ENCODE measurements around the gene CYFIP1. TPM values are rescaled to one million over a fixed set of nuclear protein-coding genes. Genes with fewer than 3 reads are reported as not detected.

CYFIP1 gene
- total and polyA plus RNA-seq, 2 of the 13 experiments (the other 11 are each of a cell fraction or from before 2014, with no cell fraction given), result 38.1 to 58.3 TPM

- Histone ChIP-seq H3K36me3 (replicated peaks in 1 of 2; ENCODE audit: control insufficient read depth in 1 of 2, insufficient read depth in 2 of 2, low read length in 2 of 2) (peaks cover 17 to 52% of the 10 kb centered on the region in 2 experiments; a peak in 4 of 5 replicates), H3K4me1 (ENCODE audit: insufficient read depth, low read length) (0 out of 2 replicates have a peak, but pooled peaks cover 7% of the 10 kb centered on the region), H3K4me2 (ENCODE audit: low read depth, low read length) (no peak overlapping the region), H3K9ac (ENCODE audit: insufficient read depth, low read depth, low read length) (no peak overlapping the region), H3K27ac (ENCODE audit: extremely low read length, insufficient read depth, low read length) (no peak overlapping the region), H3K4me3 (replicated peaks in 1 of 3; ENCODE audit: insufficient read depth in 1 of 3, low read depth in 2 of 3, low read length in 3 of 3) (no peak overlapping the region), H3K9me3 (ENCODE audit: low read length) (no peaks in the 10 kb centered on the region), H2AFZ (ENCODE audit: low read length) (no peak overlapping the region), H3K27me3 (ENCODE audit: control insufficient read depth in 1 of 2, insufficient read depth in 2 of 2, low read length in 2 of 2) (no peaks in the 10 kb centered on the region), H3K79me2 (ENCODE audit: insufficient read depth, low read length) (peaks cover under 1% of the 10 kb centered on the region), H4K20me1 (ENCODE audit: insufficient read depth, low read length) (0 out of 2 replicates have a peak, but pooled peaks cover 4% of the 10 kb centered on the region)
- FAIRE-seq (no peak), ATAC-seq (no peak), DNase-seq (ENCODE audit: low spot score) (no peak)
- BruUV-seq (replicated peaks), result no TSS peak
- TF ChIP-seq MAFK (conservative IDR thresholded peaks at IDR 0.05 in 1 of 2, IDR thresholded peaks at IDR 0.05 in 1 of 2; ENCODE audit: low read length in 2 of 2), result peak; percentile 18 to 44; a peak in 2 of 4 replicates
- TF ChIP-seq ZNF10 (CRISPR knock-in tag; IDR thresholded peaks at IDR 0.05; ENCODE audit: borderline replicate concordance, low read depth), result no peak
- ChIA-PET POLR2A (no interaction called here), CTCF (ENCODE audit: low intra/inter-chr PET ratio, low total read pairs) (no interaction called here)
- in situ Hi-C loops (cut with HindIII; ENCODE audit: extremely low pct_ligation_motif_present, low pct_unique_long_range_greater_than_20kb), result no loop called here
- WGBS (ENCODE audit: low lambda C conversion rate), result 98% methylated on average over 9 of the region's 15 CpGs
- intact Hi-C loops (cut with micrococcal nuclease; ENCODE audit: unreplicated experiment), result no loop called here
Measured at GRCh38 chr15:22942877-22943276, 37.3 kb downstream of the CYFIP1 start.

- no peaks in the 10 kb centered on the region for H3K27me3 ChIP-seq (ENCODE audit: control insufficient read depth in 1 of 2, insufficient read depth in 2 of 2, low read length in 2 of 2)
- H3K79me2 ChIP-seq (ENCODE audit: insufficient read depth, low read length), result no peaks in the 10 kb centered on the region
- no peaks in the 10 kb centered on the region for H3K9me3 ChIP-seq (ENCODE audit: low read length)
- BruUV-seq (replicated peaks), result no TSS peak
- peaks cover 18 to 55% of the 10 kb centered on the region in 2 experiments; a peak in 4 of 5 replicates for H3K36me3 ChIP-seq (replicated peaks in 1 of 2; ENCODE audit: control insufficient read depth in 1 of 2, insufficient read depth in 2 of 2, low read length in 2 of 2)
- no peak overlapping the region for H3K4me3 ChIP-seq (replicated peaks in 1 of 3; ENCODE audit: insufficient read depth in 1 of 3, low read depth in 2 of 3, low read length in 3 of 3)
- FAIRE-seq (no peak), ATAC-seq (no peak), DNase-seq (ENCODE audit: low spot score) (no peak)
- H4K20me1 ChIP-seq (ENCODE audit: insufficient read depth, low read length), result 0 out of 2 replicates have a peak, but pooled peaks cover 4% of the 10 kb centered on the region
- no peak overlapping the region for H2AFZ ChIP-seq (ENCODE audit: low read length)
- no peak overlapping the region for H3K27ac ChIP-seq (ENCODE audit: extremely low read length, insufficient read depth, low read length)
- intact Hi-C loops (cut with micrococcal nuclease; ENCODE audit: unreplicated experiment) (no loop called here), in situ Hi-C loops (cut with HindIII; ENCODE audit: extremely low pct_ligation_motif_present, low pct_unique_long_range_greater_than_20kb) (no loop called here)
- ChIA-PET POLR2A (no interaction called here), CTCF (ENCODE audit: low intra/inter-chr PET ratio, low total read pairs) (no interaction called here)
- H3K4me2 ChIP-seq (ENCODE audit: low read depth, low read length), result no peak overlapping the region
- 97% methylated on average over 20 of the region's 24 CpGs for WGBS (ENCODE audit: low lambda C conversion rate)
- no peak overlapping the region for H3K9ac ChIP-seq (ENCODE audit: insufficient read depth, low read depth, low read length)
- 0 out of 2 replicates have a peak, but pooled peaks cover 7% of the 10 kb centered on the region for H3K4me1 ChIP-seq (ENCODE audit: insufficient read depth, low read length)
- TF ChIP-seq ZNF282 (IDR thresholded peaks at IDR 0.05; ENCODE audit: partially characterized antibody) (no peak), JDP2 (CRISPR knock-in tag; IDR thresholded peaks at IDR 0.05; ENCODE audit: borderline replicate concordance) (no peak), ZNF343 (CRISPR knock-in tag; IDR thresholded peaks at IDR 0.05) (no peak), ATF4 (CRISPR knock-in tag; IDR thresholded peaks at IDR 0.05) (no peak), ETV5 (CRISPR knock-in tag; IDR thresholded peaks at IDR 0.05; ENCODE audit: borderline replicate concordance) (no peak), PRDM4 (CRISPR knock-in tag; IDR thresholded peaks at IDR 0.05; ENCODE audit: borderline replicate concordance) (no peak), ZNF75D (CRISPR knock-in tag; IDR thresholded peaks at IDR 0.05; ENCODE audit: borderline replicate concordance) (no peak), SOX5 (CRISPR knock-in tag; IDR thresholded peaks at IDR 0.05; ENCODE audit: borderline replicate concordance) (no peak), KMT2B (CRISPR knock-in tag; IDR thresholded peaks at IDR 0.05) (no peak), E2F2 (CRISPR knock-in tag; IDR thresholded peaks at IDR 0.05; ENCODE audit: borderline replicate concordance) (no peak)
Measured at GRCh38 chr15:22942306-22942855, 37.8 kb downstream of the CYFIP1 start.
